Measurements from ENCODE around the gene IZUMO1. TPM values are rescaled to one million over a fixed set of nuclear protein-coding genes. Genes with fewer than 3 reads are reported as not detected.

The IZUMO1 gene
- total and polyA plus RNA-seq, 2 of the 4 experiments (the other 2 are of a cell fraction): not detected

DNA sequence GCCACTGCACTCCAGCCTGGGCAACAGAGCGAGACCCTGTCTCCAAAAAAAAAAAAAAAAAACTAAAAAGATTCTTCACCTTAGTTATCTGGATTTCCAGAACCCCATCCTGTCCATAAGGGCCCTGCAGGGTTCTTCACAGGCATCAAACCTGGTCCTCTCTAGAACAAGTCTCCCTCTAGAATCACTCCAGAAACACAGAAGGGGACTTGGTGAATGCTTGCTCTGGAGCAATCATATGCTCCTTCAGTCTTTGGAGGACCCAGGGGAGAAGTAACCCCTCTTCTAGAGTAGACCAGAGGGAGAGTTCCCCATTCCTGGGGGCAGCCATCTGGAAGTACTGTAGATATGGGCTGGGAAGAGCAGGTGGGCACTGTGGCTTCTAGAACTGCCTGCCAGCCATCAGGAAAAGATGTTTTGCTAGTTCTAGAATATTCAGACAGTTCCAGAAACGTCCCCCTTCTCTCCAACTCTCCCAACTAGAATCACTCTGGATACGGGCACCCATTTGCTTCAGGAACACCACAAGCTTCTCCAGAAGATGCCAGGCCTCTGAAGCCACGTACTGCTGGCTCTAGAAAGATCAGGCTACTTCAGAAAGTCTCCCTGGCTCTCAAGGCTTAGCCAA lies 3.0 kb upstream of the IZUMO1 start:
- in situ Hi-C loops (cut with MboI; ENCODE audit: low sequenced_read_pairs): no loop called here
- Histone ChIP-seq H3K27ac (ENCODE audit: insufficient read depth, low read length) (no peak overlapping the region), H3K18ac (ENCODE audit: low read depth, low read length) (no peak overlapping the region), H3K56ac (ENCODE audit: extremely low read depth, insufficient read depth, low read length) (no peak overlapping the region), H3K36me3 (ENCODE audit: control insufficient read depth, insufficient read depth, low read length) (no peaks in the 10 kb centered on the region), H4K91ac (ENCODE audit: insufficient read depth, low read depth, low read length) (no peak overlapping the region), H3K14ac (replicated peaks; ENCODE audit: low read depth, low read length) (no peak overlapping the region), H3K4me1 (ENCODE audit: control insufficient read depth, insufficient read depth, low read length) (peaks cover 4% of the 10 kb centered on the region; the same call in 1 of the 2 replicates), H2BK120ac (ENCODE audit: low read depth, low read length) (no peak overlapping the region), H2AFZ (replicated peaks; ENCODE audit: low read length, poor library complexity) (no peak overlapping the region), H4K8ac (ENCODE audit: low read depth in 2 of 2, low read length in 2 of 2) (no peak overlapping the region), H2BK5ac (ENCODE audit: low read depth, low read length, poor library complexity, severe bottlenecking) (no peak overlapping the region), H3K4me2 (ENCODE audit: low read depth, low read length) (no peak overlapping the region), H3K27me3 (ENCODE audit: control insufficient read depth, insufficient read depth, low read length) (peaks cover 29% of the 10 kb centered on the region), H2AK5ac (ENCODE audit: low read depth, low read length) (no peak overlapping the region), H4K5ac (ENCODE audit: low read depth, low read length) (no peak overlapping the region), H3K9me1 (ENCODE audit: insufficient read depth, low read length) (no peaks in the 10 kb centered on the region), H2BK15ac (ENCODE audit: low read depth, low read length) (no peak overlapping the region), H2BK20ac (ENCODE audit: low read depth, low read length) (no peak overlapping the region), H2AK9ac (replicated peaks; ENCODE audit: low read depth, low read length, poor library complexity) (no peak overlapping the region), H4K20me1 (ENCODE audit: insufficient read depth, low read length) (no peaks in the 10 kb centered on the region), H3K23ac (ENCODE audit: low read depth, low read length) (no peak overlapping the region), H3K9me3 (ENCODE audit: control insufficient read depth, insufficient read depth, low read length) (no peaks in the 10 kb centered on the region), H3K4me3 (ENCODE audit: insufficient read depth, low read depth, low read length) (no peak overlapping the region), H3K79me1 (ENCODE audit: low read depth in 1 of 2, low read length in 2 of 2) (no peaks in the 10 kb centered on the region), H3K4ac (ENCODE audit: low read depth, low read length) (no peak overlapping the region), H3K9ac (ENCODE audit: low read depth, low read length) (no peak overlapping the region)
- dilution Hi-C loops (cut with HindIII; ENCODE audit: low sequenced_read_pairs, unreplicated experiment): no loop called here
- ATAC-seq (ENCODE audit: low read depth) (no peak), DNase-seq (no peak)
- POLR2A ChIA-PET (ENCODE audit: unreplicated experiment): no interaction called here
- CTCF ChIA-PET: no interaction called here
- WGBS, 2 experiments (ENCODE audit: extremely low coverage in 2 of 2, insufficient read length in 1 of 2): no CpG with 5 or more reads among the region's 4 CpGs
- TF ChIP-seq, protein P1, sequence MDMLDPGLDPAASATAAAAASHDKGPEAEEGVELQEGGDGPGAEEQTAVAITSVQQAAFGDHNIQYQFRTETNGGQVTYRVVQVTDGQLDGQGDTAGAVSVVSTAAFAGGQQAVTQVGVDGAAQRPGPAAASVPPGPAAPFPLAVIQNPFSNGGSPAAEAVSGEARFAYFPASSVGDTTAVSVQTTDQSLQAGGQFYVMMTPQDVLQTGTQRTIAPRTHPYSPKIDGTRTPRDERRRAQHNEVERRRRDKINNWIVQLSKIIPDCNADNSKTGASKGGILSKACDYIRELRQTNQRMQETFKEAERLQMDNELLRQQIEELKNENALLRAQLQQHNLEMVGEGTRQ (IDR thresholded peaks at IDR 0.05; ENCODE audit: low read depth, low read length): no peak
- TF ChIP-seq FOS (IDR thresholded peaks at IDR 0.05; ENCODE audit: low read depth, low read length): no peak
- TF ChIP-seq RCOR1 (IDR thresholded peaks at IDR 0.05; ENCODE audit: insufficient replicate concordance, low read length): no peak
- TF ChIP-seq POLR2A (IDR thresholded peaks at IDR 0.05; ENCODE audit: low read depth, low read length): no peak
- no peak for TF ChIP-seq RFX5 (IDR thresholded peaks at IDR 0.05; ENCODE audit: low read depth, low read length)
- TF ChIP-seq CTCF (conservative IDR thresholded peaks at IDR 0.05; ENCODE audit: low read depth, low read length): no peak
- TF ChIP-seq NFE2L2 (IDR thresholded peaks at IDR 0.05; ENCODE audit: low read depth, low read length): no peak
- no peak for TF ChIP-seq MAZ (IDR thresholded peaks at IDR 0.05; ENCODE audit: borderline replicate concordance, low read depth, low read length)
- intact Hi-C loops (cut with micrococcal nuclease): no loop called here
- BruUV-seq (replicated peaks): no TSS peak
